DND-41 (cell line): ENCODE measurements around the gene RIN3.

Experiments
- EZH2 ChIP-seq: IDR thresholded peaks from 3 replicates; pipeline ENCODE4 v1.6.1; 2012; ENCODE audit warnings: borderline replicate concordance, low read depth, mild to moderate bottlenecking, moderate library complexity, low read length, inconsistent platforms; ENCODE audit not compliant: severe bottlenecking
- TF ChIP-seq, protein P1 (sequence below): IDR thresholded peaks from 2 replicates; pipeline ENCODE4 v1.5.1; 2012; ENCODE audit warnings: borderline replicate concordance, low read length, moderate library complexity, mild to moderate bottlenecking; ENCODE audit not compliant: poor library complexity, severe bottlenecking; ENCODE audit errors: extremely low read depth

DNA sequence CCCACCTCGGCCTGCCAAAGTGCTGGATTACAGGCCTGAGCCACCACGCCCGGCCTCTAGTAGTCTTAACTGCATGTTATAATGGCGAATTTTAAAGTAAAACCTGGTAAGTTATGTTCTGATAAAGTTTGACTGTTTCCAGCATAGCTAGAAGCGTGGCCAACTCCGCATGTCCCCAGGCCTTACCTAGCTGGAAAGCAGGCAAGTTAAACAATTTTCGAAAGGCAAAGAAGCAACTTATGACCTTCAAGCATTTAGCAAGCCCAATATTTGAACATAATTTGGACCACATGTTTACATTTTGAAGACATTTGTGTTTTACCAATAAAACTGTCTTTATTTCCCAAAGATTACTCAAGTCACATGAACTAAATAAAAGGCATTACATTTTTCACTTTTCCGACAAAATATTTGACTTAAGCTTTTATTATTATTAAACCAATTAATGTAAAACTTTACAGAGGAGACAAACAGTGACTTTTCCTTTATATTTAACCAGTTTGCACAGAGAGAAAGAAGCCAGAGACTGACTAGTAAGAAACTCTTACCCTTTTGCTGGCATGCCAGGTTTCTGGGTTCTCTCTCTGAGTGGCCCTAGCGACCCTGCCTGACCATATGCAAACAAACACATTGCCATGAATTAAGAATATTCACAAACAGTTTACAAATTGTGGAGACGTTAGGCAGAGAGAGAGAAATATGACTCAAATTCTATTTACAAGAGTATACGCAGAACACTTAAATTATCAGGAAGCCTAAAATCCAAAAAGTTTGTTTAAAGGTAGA is 106.3 kb downstream of the RIN3 start:
- TF ChIP-seq, protein P1, sequence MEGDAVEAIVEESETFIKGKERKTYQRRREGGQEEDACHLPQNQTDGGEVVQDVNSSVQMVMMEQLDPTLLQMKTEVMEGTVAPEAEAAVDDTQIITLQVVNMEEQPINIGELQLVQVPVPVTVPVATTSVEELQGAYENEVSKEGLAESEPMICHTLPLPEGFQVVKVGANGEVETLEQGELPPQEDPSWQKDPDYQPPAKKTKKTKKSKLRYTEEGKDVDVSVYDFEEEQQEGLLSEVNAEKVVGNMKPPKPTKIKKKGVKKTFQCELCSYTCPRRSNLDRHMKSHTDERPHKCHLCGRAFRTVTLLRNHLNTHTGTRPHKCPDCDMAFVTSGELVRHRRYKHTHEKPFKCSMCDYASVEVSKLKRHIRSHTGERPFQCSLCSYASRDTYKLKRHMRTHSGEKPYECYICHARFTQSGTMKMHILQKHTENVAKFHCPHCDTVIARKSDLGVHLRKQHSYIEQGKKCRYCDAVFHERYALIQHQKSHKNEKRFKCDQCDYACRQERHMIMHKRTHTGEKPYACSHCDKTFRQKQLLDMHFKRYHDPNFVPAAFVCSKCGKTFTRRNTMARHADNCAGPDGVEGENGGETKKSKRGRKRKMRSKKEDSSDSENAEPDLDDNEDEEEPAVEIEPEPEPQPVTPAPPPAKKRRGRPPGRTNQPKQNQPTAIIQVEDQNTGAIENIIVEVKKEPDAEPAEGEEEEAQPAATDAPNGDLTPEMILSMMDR, result no peak
- no peak for TF ChIP-seq EZH2
